ENCODE measurements around the gene LIX1. TPM values are rescaled to one million over a fixed set of nuclear protein-coding genes. Genes with fewer than 3 reads are reported as not detected.

The LIX1 gene
- total RNA-seq, 1 experiment from 2014 or later, result not detected

- Histone ChIP-seq H3K4me3 (ENCODE audit: low read length) (no peak overlapping the region), H2AFZ (ENCODE audit: low read length) (no peak overlapping the region), H3K79me2 (ENCODE audit: low read length) (no peaks in the 10 kb centered on the region), H3K9ac (ENCODE audit: low read length) (no peak overlapping the region), H3K4me2 (ENCODE audit: low read length) (no peak overlapping the region), H3K36me3 (ENCODE audit: low read depth, low read length) (no peaks in the 10 kb centered on the region), H3K9me3 (ENCODE audit: low read length) (no peaks in the 10 kb centered on the region), H3K9me2 (replicated peaks; ENCODE audit: low read length) (no peaks in the 10 kb centered on the region), H3F3A (ENCODE audit: low read length, unreplicated experiment) (no peaks in the 10 kb centered on the region), H4K20me1 (ENCODE audit: low read length) (no peaks in the 10 kb centered on the region), H3K27ac (ENCODE audit: low read length) (no peak overlapping the region), H3K27me3 (ENCODE audit: low read length) (peaks cover 17% of the 10 kb centered on the region), H3K4me1 (ENCODE audit: insufficient read depth, low read length) (no peaks in the 10 kb centered on the region)
- ATAC-seq, result no peak
- TF ChIP-seq EZH2phosphoT487 (IDR thresholded peaks at IDR 0.05; ENCODE audit: borderline replicate concordance, low read length) (no peak), CTCF (conservative IDR thresholded peaks at IDR 0.05; ENCODE audit: low read depth, low read length) (no peak)
- no peak for DNase-seq
- ChIA-PET POLR2A (ENCODE audit: unreplicated experiment) (no interaction called here), CTCF (no interaction called here)
- no TSS peak for BruUV-seq (replicated peaks)
- intact Hi-C loops (cut with micrococcal nuclease), result no loop called here
These were observed 41.1 kb downstream of the LIX1 start for GRCh38 chr5:97101189-97101910.

- H3K9me2 ChIP-seq (replicated peaks; ENCODE audit: low read length), result no peaks in the 10 kb centered on the region
- no peak overlapping the region for H3K4me2 ChIP-seq (ENCODE audit: low read length)
- H3K27ac ChIP-seq (ENCODE audit: low read length), result no peak overlapping the region
- ChIA-PET CTCF (no interaction called here), POLR2A (ENCODE audit: unreplicated experiment) (no interaction called here)
- no peaks in the 10 kb centered on the region for H3K36me3 ChIP-seq (ENCODE audit: low read depth, low read length)
- no TSS peak for BruUV-seq (replicated peaks)
- intact Hi-C loops (cut with micrococcal nuclease), result no loop called here
- H3K4me3 ChIP-seq (ENCODE audit: low read length), result no peak overlapping the region
- H3K9ac ChIP-seq (ENCODE audit: low read length), result no peak overlapping the region
- H3K4me1 ChIP-seq (ENCODE audit: insufficient read depth, low read length), result no peaks in the 10 kb centered on the region
- no peaks in the 10 kb centered on the region for H3K9me3 ChIP-seq (ENCODE audit: low read length)
- no peaks in the 10 kb centered on the region for H4K20me1 ChIP-seq (ENCODE audit: low read length)
- H3K27me3 ChIP-seq (ENCODE audit: low read length), result peaks cover 16% of the 10 kb centered on the region
- no peaks in the 10 kb centered on the region for H3K79me2 ChIP-seq (ENCODE audit: low read length)
- H3F3A ChIP-seq (ENCODE audit: low read length, unreplicated experiment), result no peaks in the 10 kb centered on the region
- ATAC-seq, result no peak
- DNase-seq, result no peak
- no peak overlapping the region for H2AFZ ChIP-seq (ENCODE audit: low read length)
- TF ChIP-seq EZH2phosphoT487 (IDR thresholded peaks at IDR 0.05; ENCODE audit: borderline replicate concordance, low read length) (no peak), CTCF (conservative IDR thresholded peaks at IDR 0.05; ENCODE audit: low read depth, low read length) (no peak), EZH2 (IDR thresholded peaks at IDR 0.05; ENCODE audit: low read length, unreplicated experiment) (no peak)
These were observed 41.9 kb downstream of the LIX1 start for GRCh38 chr5:97100476-97100875.

- CTCF ChIA-PET, result no interaction called here
- Histone ChIP-seq H3K36me3 (ENCODE audit: low read depth, low read length) (no peaks in the 10 kb centered on the region), H3K27me3 (ENCODE audit: low read length) (peaks cover 6% of the 10 kb centered on the region; the same call in 1 of the 2 replicates), H3K9me2 (replicated peaks; ENCODE audit: low read length) (no peaks in the 10 kb centered on the region), H3F3A (ENCODE audit: low read length, unreplicated experiment) (no peaks in the 10 kb centered on the region), H4K20me1 (ENCODE audit: low read length) (no peaks in the 10 kb centered on the region), H3K4me3 (ENCODE audit: low read length) (no peak overlapping the region), H3K27ac (ENCODE audit: low read length) (no peak overlapping the region), H3K79me2 (ENCODE audit: low read length) (no peaks in the 10 kb centered on the region), H3K9me3 (ENCODE audit: low read length) (no peaks in the 10 kb centered on the region), H3K4me2 (ENCODE audit: low read length) (no peak overlapping the region), H3K4me1 (ENCODE audit: insufficient read depth, low read length) (no peaks in the 10 kb centered on the region), H3K9ac (ENCODE audit: low read length) (no peak overlapping the region), H2AFZ (ENCODE audit: low read length) (no peak overlapping the region)
- BruUV-seq (replicated peaks), result no TSS peak
- no peak for TF ChIP-seq EZH2phosphoT487 (IDR thresholded peaks at IDR 0.05; ENCODE audit: borderline replicate concordance, low read length)
- TF ChIP-seq EZH2 (IDR thresholded peaks at IDR 0.05; ENCODE audit: low read length, unreplicated experiment), result no peak
- no peak for TF ChIP-seq CTCF (conservative IDR thresholded peaks at IDR 0.05; ENCODE audit: low read depth, low read length)
- ATAC-seq, result no peak
- DNase-seq, result no peak
- intact Hi-C loops (cut with micrococcal nuclease), result no loop called here
- POLR2A ChIA-PET (ENCODE audit: unreplicated experiment), result no interaction called here
These were observed 43.5 kb downstream of the LIX1 start for GRCh38 chr5:97098922-97099321.
